H9 (cell line): ENCODE measurements around the gene YY1. TPM values are rescaled to one million over a fixed set of nuclear protein-coding genes. Genes with fewer than 3 reads are reported as not detected.

Experiments used
- DNase-seq: peaks from one replicate; pipeline ENCODE4 v3.0.0-alpha.2; 2017
- H2AFZ ChIP-seq: one replicate; pipeline ENCODE4 v1.6.1; 2013; ENCODE audit warnings: mild to moderate bottlenecking, low read length, control low read depth, moderate library complexity
- H2AK5ac ChIP-seq: 2 replicates; pipeline ENCODE4 v1.6.1; 2013; ENCODE audit warnings: low read length, control low read depth, mixed read lengths; ENCODE audit not compliant: insufficient read length
- H2BK120ac ChIP-seq: one replicate; pipeline ENCODE4 v1.6.1; 2013; ENCODE audit warnings: low read depth, mild to moderate bottlenecking, low read length, control low read depth, inconsistent platforms; ENCODE audit not compliant: poor library complexity, severe bottlenecking
- H2BK12ac ChIP-seq: 2 replicates; pipeline ENCODE4 v1.6.1; 2013; ENCODE audit warnings: low read length, control low read depth, mixed read lengths, low read depth; ENCODE audit not compliant: insufficient read length
- H2BK15ac ChIP-seq: 2 replicates; pipeline ENCODE4 v1.6.1; 2013; ENCODE audit warnings: low read depth, low read length, control low read depth
- H2BK20ac ChIP-seq: one replicate; pipeline ENCODE4 v1.6.1; 2013; ENCODE audit warnings: low read depth, mild to moderate bottlenecking, low read length, control low read depth, inconsistent platforms; ENCODE audit not compliant: poor library complexity, severe bottlenecking
- H2BK5ac ChIP-seq: 2 replicates; pipeline ENCODE4 v1.6.1; 2013; ENCODE audit warnings: low read length, control low read depth, mixed read lengths; ENCODE audit not compliant: insufficient read length
- H3K14ac ChIP-seq: 2 replicates; pipeline ENCODE4 v1.6.1; 2013; ENCODE audit warnings: low read length, control low read depth; ENCODE audit not compliant: insufficient read depth
- H3K18ac ChIP-seq: 2 replicates; pipeline ENCODE4 v1.6.1; 2013; ENCODE audit warnings: low read depth, mild to moderate bottlenecking, mixed read lengths, low read length, control low read depth; ENCODE audit not compliant: insufficient read length
- H3K23ac ChIP-seq: 2 replicates; pipeline ENCODE4 v1.6.1; 2013; ENCODE audit warnings: low read length, control low read depth, mixed read lengths, low read depth; ENCODE audit not compliant: insufficient read length
- H3K23me2 ChIP-seq: 2 replicates; pipeline ENCODE4 v1.6.1; 2013; ENCODE audit warnings: low read depth, mild to moderate bottlenecking, mixed read lengths, low read length, control low read depth; ENCODE audit not compliant: insufficient read length, poor library complexity, severe bottlenecking
- H3K27ac ChIP-seq: 2 replicates; pipeline ENCODE4 v1.5.1; 2013; ENCODE audit warnings: low read length, control low read depth, mixed read lengths, low read depth; ENCODE audit not compliant: insufficient read length
- H3K27me3 ChIP-seq: 2 replicates; pipeline ENCODE4 v1.6.1; 2013; ENCODE audit warnings: low read length, control low read depth, inconsistent platforms; ENCODE audit not compliant: insufficient read depth
- H3K4ac ChIP-seq: 2 replicates; pipeline ENCODE4 v1.6.1; 2013; ENCODE audit warnings: low read depth, mild to moderate bottlenecking, control low read depth, inconsistent platforms, low read length, moderate library complexity
- H3K4me1 ChIP-seq: 2 replicates; pipeline ENCODE4 v1.6.1; 2013; ENCODE audit warnings: low read length, control low read depth, inconsistent platforms; ENCODE audit not compliant: insufficient read depth
- H3K4me2 ChIP-seq: 2 replicates; pipeline ENCODE4 v1.6.1; 2013; ENCODE audit warnings: low read length, control low read depth, mixed read lengths; ENCODE audit not compliant: insufficient read length, insufficient read depth
- H3K56ac ChIP-seq: 2 replicates; pipeline ENCODE4 v1.6.1; 2013; ENCODE audit warnings: low read depth, mild to moderate bottlenecking, mixed read lengths, low read length, control low read depth; ENCODE audit not compliant: insufficient read length
- H3K79me1 ChIP-seq: 2 replicates; pipeline ENCODE4 v1.6.1; 2013; ENCODE audit warnings: low read depth, mild to moderate bottlenecking, moderate library complexity, low read length, control low read depth, inconsistent platforms; ENCODE audit not compliant: insufficient read depth, poor library complexity, severe bottlenecking
- H3K79me2 ChIP-seq: 2 replicates; pipeline ENCODE4 v1.6.1; 2013; ENCODE audit warnings: low read length, control low read depth, inconsistent platforms; ENCODE audit not compliant: insufficient read depth
- H3K9ac ChIP-seq: 2 replicates; pipeline ENCODE4 v1.6.1; 2013; ENCODE audit warnings: low read length, control low read depth, mixed read lengths; ENCODE audit not compliant: insufficient read length; ENCODE audit errors: extremely low read depth
- H3K9me3 ChIP-seq: one replicate; pipeline ENCODE4 v1.6.1; 2013; ENCODE audit warnings: low read depth, low read length, inconsistent platforms; ENCODE audit not compliant: control insufficient read depth
- H3T11ph ChIP-seq: one replicate; pipeline ENCODE4 v1.6.1; 2013; ENCODE audit warnings: mild to moderate bottlenecking, low read length, control low read depth, inconsistent platforms
- H4K20me1 ChIP-seq: one replicate; pipeline ENCODE4 v1.6.1; 2013; ENCODE audit not compliant: control insufficient read depth, insufficient read length, insufficient read depth
- H4K5ac ChIP-seq: 2 replicates; pipeline ENCODE4 v1.6.1; 2013; ENCODE audit warnings: low read depth, mild to moderate bottlenecking, mixed read lengths, low read length, control low read depth; ENCODE audit not compliant: insufficient read length
- H4K8ac ChIP-seq: replicated peaks from 2 replicates; pipeline ENCODE4 v1.6.1; 2013; ENCODE audit warnings: low read length, control low read depth, mixed read lengths, low read depth; ENCODE audit not compliant: insufficient read length
- H4K91ac ChIP-seq: 2 replicates; pipeline ENCODE4 v1.6.1; 2013; ENCODE audit warnings: low read depth, mild to moderate bottlenecking, moderate library complexity, mixed read lengths, low read length, control low read depth; ENCODE audit not compliant: insufficient read length
- H3K27ac Mint-ChIP-seq, 3 experiments: 2 replicates in 2 of 3; 3 replicates in 1 of 3; pipeline ENCODE4 v1.8.0; 2020 to 2021; ENCODE audit warnings: mixed read lengths in 3 of 3, mild to moderate bottlenecking in 1 of 3, moderate library complexity in 1 of 3
- H3K27me3 Mint-ChIP-seq: 2 replicates; pipeline ENCODE4 v1.8.0; 2021; ENCODE audit warnings: low read depth, mild to moderate bottlenecking, moderate library complexity, mixed read lengths
- H3K36me3 Mint-ChIP-seq, 3 experiments: 2 replicates in 2 of 3; 3 replicates in 1 of 3; pipeline ENCODE4 v1.8.0; 2020 to 2021; ENCODE audit warnings: low read depth in 3 of 3, mixed read lengths in 3 of 3; ENCODE audit not compliant: insufficient read depth in 1 of 3
- H3K4me1 Mint-ChIP-seq, 2 experiments: 2 replicates each; pipeline ENCODE4 v1.8.0; 2020; ENCODE audit warnings: mixed read lengths in 2 of 2
- H3K4me3 Mint-ChIP-seq, 2 experiments: 2 replicates in 1 of 2; 3 replicates in 1 of 2; pipeline ENCODE4 v1.8.0; 2020 to 2021; ENCODE audit warnings: mild to moderate bottlenecking in 2 of 2, mixed read lengths in 2 of 2, moderate library complexity in 1 of 2
- H3K9me3 Mint-ChIP-seq, 2 experiments: 2 replicates in 1 of 2; 3 replicates in 1 of 2; pipeline ENCODE4 v1.8.0; 2020; ENCODE audit warnings: mild to moderate bottlenecking in 2 of 2, mixed read lengths in 2 of 2, moderate library complexity in 1 of 2
- CTCF ChIP-seq: fragments of 200-600 bp; sonication (generic); conservative IDR thresholded peaks from 3 replicates; pipeline ENCODE4 v1.8.0; 2021; ENCODE audit warnings: antibody characterized with exemption, mild to moderate bottlenecking
- WGBS: extraction: QIAGEN DNeasy Blood & Tissue Kit; methylation state at CpG from one replicate; pipeline ENCODE4 v1.1.7; 2013; ENCODE audit warnings: missing lambda C conversion rate, low lambda C conversion rate, mixed read lengths; ENCODE audit not compliant: insufficient read length; ENCODE audit errors: extremely low coverage; 5-methylcytosine and 5-hydroxymethylcytosine counted together
- total RNA-seq: library from RNA; stranded (reverse); gene quantifications from 2 replicates; pipeline ENCODE4 v1.2.1, GENCODE V29; 2021

Gene YY1
- total RNA-seq, 1 experiment from 2014 or later, result 103 TPM

GRCh38 chr14:100302616-100303015 is 63.7 kb downstream of the YY1 start:
- H2BK12ac ChIP-seq, result no peak overlapping the region
- H3K27ac Mint-ChIP-seq, result no peak overlapping the region
- peaks cover 1% of the 10 kb centered on the region for H3K27me3 Mint-ChIP-seq
- H2BK120ac ChIP-seq, result no peak overlapping the region
- H3K4me1 ChIP-seq, result no peaks in the 10 kb centered on the region; the same call in 1 of the 2 replicates
- H3K23ac ChIP-seq, result no peak overlapping the region
- H2AK5ac ChIP-seq, result no peak overlapping the region
- peaks cover 25 to 39% (median 37%) of the 10 kb centered on the region in 3 experiments for H3K36me3 Mint-ChIP-seq
- no peak overlapping the region for H3K27ac ChIP-seq
- H4K20me1 ChIP-seq, result peaks cover 4% of the 10 kb centered on the region
- H3K4me1 Mint-ChIP-seq, result peaks cover 18 to 24% of the 10 kb centered on the region in 2 experiments
- H2BK20ac ChIP-seq, result no peak overlapping the region
- no peak overlapping the region for H2BK15ac ChIP-seq
- no peak overlapping the region for H2AFZ ChIP-seq
- no peak overlapping the region for H3K4me3 Mint-ChIP-seq
- no peak overlapping the region for H3K4ac ChIP-seq
- H3K9ac ChIP-seq, result no peak overlapping the region
- no peaks in the 10 kb centered on the region for H3K27me3 ChIP-seq
- no peak overlapping the region for H4K5ac ChIP-seq
- no peak for DNase-seq
- H3K79me1 ChIP-seq, result peaks cover 8% of the 10 kb centered on the region
- peaks cover 8% of the 10 kb centered on the region; the same call in 1 of the 2 replicates for H3K79me2 ChIP-seq
- no peak overlapping the region for H4K91ac ChIP-seq
- no peak overlapping the region for H3K18ac ChIP-seq
- no peak overlapping the region for H4K8ac ChIP-seq
- H3K9me3 Mint-ChIP-seq, result no peaks in the 10 kb centered on the region; a peak in 2 of 5 replicates
- H3K4me2 ChIP-seq, result no peak overlapping the region
- no CpG with 5 or more reads among the region's 2 CpGs for WGBS
- no peak overlapping the region for H3T11ph ChIP-seq
- no peak for TF ChIP-seq CTCF
- H2BK5ac ChIP-seq, result no peak overlapping the region
- H3K23me2 ChIP-seq, result peaks cover 14% of the 10 kb centered on the region
- no peak overlapping the region for H3K14ac ChIP-seq
- H3K9me3 ChIP-seq, result no peaks in the 10 kb centered on the region
- H3K56ac ChIP-seq, result no peak overlapping the region
